DMS53 (cell line): Measurements from ENCODE around the gene FAM174C.

Experiments used
- DNase-seq: peaks from one replicate; lab custom pipeline; 2025; lab: John Stamatoyannopoulos, UW

Gene FAM174C

DNA sequence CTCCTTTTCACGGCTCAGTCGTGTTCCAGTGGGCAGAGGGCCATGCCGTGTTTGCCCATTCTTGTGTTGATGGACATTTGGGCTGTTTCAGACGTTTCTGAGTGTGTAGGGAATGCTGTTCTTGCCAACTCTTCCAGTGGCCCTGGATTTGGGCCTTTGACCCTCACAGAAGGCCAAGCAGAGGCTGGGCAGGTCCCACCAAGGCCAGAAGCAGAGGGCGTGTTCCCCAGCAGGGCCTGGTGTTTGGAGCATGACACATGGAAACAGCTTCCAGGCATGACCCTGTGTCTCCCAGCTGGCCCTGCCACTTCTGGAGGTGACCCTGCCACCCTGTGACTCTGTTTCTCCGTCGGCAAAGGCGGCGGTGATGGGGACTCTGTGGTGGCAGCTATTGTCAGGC is 46.2 kb downstream of the FAM174C start:
- no peak for DNase-seq

DNA sequence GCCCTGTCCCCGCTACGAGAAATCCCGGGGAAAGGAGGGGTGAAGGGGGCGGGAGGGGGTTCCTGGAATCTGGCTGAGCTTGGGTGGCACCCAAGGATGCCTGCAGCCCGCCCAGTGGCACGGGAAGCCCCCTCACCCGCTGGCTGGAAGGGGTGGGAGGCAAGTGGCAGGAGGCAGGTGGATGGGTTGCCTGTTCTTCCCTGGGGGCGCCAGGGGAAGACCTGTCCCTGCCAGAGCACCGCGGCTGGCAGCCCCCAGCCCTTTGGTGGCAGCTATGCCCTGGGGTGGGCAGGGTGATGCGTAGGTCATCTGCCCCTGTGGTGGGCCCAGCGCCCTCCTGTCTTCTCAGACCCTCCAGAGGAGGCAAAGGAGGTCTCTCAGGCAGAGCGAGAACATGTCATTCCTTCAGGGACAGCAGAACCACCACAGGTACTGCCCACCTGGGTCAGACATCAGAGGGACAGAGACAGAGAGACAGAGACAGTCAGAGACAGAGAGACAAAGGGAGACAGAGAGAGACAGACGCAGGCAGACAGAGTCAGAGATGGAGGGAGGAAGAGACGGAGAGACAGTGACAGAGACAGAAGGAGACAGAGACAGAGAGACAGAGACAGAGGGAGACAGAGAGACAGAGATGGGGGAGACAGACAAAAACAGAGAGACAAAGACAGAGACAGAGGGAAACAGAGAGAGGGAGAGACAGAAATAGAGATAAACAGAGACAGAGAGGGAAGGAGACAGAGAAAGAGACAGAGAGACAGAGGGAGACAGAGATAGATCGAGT is 47.1 kb downstream of the FAM174C start:
- no peak for DNase-seq

DNA sequence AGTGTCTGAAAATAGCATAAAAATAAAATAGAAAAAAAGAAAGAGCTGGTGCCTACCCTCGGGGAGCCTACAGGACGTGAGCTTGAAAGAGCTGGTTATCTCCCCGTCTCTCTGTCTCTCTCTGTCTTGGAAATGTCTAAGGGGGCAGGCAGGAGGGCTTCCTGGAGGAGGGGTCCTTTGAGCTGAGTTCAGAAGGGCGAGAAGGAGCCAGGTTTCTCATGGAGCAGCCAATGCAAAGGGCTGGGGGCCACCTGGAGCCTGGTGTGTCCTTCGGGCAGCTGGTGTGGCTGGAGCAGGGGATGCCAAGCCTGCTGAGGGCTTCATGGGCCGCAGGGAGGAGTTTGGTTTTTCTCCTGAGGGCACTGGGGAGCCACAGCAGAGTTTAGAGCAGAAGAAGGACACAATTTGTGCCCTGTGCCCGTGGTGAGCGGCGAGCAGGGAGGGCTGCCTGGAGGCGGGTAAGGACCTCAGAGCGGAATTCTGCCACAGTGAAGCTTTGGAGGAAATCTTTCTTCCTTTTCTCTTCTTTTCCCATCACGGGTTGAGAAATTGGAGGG is 49.0 kb downstream of the FAM174C start:
- DNase-seq = no peak

DNA sequence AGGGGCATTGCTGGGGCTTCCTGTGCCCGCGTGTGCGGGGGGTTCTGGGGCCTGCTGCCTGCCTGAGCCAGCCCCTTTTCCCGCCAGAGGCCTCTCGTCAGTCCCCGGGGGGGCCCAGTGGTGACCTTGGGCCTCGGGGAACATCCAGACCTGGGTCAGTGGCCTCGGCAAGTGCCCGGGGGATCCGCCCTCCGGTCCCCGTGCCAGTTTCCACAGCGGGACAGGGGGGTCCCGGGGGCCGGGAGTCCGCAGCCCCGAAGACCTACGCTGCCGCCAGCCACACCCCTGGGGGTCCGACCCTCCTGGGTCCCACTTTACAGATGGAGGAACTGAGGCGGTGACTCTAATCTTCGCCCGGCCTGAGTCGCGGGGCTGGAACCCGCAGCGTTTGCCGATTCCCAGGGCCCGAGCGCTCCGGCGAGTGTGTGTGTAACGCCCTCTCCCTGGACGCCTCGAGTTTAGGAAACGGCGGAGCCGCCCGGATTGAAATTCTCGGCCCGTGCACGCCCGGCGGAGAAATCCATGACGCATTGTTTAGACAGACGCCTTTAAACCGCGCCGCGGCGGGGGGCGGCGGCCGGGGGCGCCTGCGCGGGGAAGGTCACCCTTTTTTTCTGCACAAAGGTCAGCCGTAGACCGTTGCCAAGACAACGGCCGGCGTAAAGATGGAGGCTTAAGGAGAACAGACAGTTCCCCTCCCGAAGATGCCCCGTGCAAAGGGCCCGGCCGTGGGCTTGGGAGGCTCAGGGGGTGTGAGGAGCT is 49.7 kb downstream of the FAM174C start:
- DNase-seq = peak; percentile 79

DNA sequence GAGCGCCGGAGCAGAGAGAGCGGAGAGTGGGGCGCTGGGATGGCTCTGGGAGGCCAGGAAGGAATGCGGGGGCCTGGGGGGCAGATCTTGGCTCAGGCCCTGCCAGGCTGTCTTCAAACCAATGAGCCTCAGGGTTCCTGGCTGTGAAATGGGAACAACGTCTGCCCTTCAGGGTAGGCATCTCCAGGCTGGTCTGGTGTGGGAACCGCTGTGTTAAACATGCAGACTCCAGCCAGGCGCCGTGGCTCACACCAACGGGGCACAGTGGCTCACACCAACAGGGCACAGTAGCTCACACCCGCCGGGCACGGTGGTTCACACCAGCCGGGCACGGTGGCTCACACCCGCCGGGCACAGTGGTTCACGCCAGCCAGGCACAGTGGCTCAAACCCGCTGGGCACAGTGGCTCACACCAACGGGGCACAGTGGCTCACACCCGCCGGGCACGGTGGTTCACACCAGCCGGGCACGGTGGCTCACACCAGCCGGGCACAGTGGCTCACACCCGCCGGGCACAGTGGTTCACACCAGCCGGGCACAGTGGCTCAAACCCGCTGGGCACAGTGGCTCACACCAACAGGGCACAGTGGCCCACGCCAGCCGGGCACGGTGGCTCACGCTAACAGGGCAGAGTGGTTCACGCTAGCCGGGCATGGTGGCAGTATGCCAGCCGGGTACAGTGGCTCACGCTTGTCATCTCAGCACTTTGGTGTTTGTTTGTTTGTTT is 50.4 kb downstream of the FAM174C start:
- DNase-seq = peak; percentile 40

DNA sequence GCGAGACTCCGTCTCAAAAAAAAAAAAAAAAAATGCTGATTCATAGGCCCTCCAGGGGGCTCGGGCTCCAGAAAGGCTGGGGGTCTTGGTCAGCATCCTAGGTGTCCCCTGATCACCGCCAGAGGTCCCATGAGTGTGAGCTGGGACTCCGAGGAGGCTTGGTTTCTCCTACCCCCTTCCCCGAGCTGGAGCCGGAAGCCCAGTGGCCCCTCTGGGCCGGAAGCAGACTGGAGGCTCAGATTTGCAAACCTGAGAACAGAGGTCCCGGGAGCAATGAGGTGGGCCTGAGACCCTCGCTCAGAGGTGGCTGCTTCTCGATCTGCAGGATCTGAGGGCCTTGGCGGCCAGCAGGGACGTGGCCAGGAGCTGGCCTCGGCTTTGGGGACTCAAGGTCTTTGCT is 51.8 kb downstream of the FAM174C start:
- DNase-seq = no peak
